Neural progenitor cell (in vitro differentiated cells): ENCODE results near the gene NFE2L1. TPM values are rescaled to one million over a fixed set of nuclear protein-coding genes. Genes with fewer than 3 reads are reported as not detected.

Experiments used
- DNase-seq: peaks from one replicate; pipeline ENCODE4 v3.0.0-alpha.2; 2016; ENCODE audit warnings: low spot score
- H2AFZ ChIP-seq: fragments of 200-600 bp; sonication (generic); replicated peaks from 2 replicates; pipeline ENCODE4 v1.6.1; 2016; ENCODE audit warnings: antibody characterized with exemption
- H3F3A ChIP-seq: fragments of 200-600 bp; sonication (generic); 2 replicates; pipeline ENCODE4 v1.6.1; 2016; ENCODE audit warnings: antibody characterized with exemption, low read depth
- H3K27ac ChIP-seq: fragments of 200-600 bp; sonication (generic); 2 replicates; pipeline ENCODE4 v1.5.1; 2016; ENCODE audit warnings: mild to moderate bottlenecking
- H3K27me3 ChIP-seq: fragments of 200-600 bp; sonication (generic); 2 replicates; pipeline ENCODE4 v1.6.1; 2016; ENCODE audit warnings: mild to moderate bottlenecking, moderate library complexity
- H3K36me3 ChIP-seq: fragments of 200-600 bp; sonication (generic); 2 replicates; pipeline ENCODE4 v1.5.1; 2016
- H3K4me1 ChIP-seq: fragments of 200-600 bp; sonication (generic); 2 replicates; pipeline ENCODE4 v1.6.1; 2016; ENCODE audit warnings: mixed run types
- H3K4me2 ChIP-seq: fragments of 200-600 bp; sonication (generic); 2 replicates; pipeline ENCODE4 v1.6.1; 2016
- H3K4me3 ChIP-seq: fragments of 200-600 bp; sonication (generic); 2 replicates; pipeline ENCODE4 v1.5.1; 2016
- H3K79me2 ChIP-seq: fragments of 200-600 bp; sonication (generic); 2 replicates; pipeline ENCODE4 v1.6.1; 2016; ENCODE audit warnings: low read depth
- H3K9ac ChIP-seq: fragments of 200-600 bp; sonication (generic); 2 replicates; pipeline ENCODE4 v1.6.1; 2016
- H3K9me3 ChIP-seq: fragments of 200-600 bp; sonication (generic); 2 replicates; pipeline ENCODE4 v1.5.1; 2016; ENCODE audit warnings: low read depth
- H4K20me1 ChIP-seq: fragments of 200-600 bp; sonication (generic); 2 replicates; pipeline ENCODE4 v1.6.1; 2016; ENCODE audit warnings: low read depth
- H3K27ac Mint-ChIP-seq: 3 replicates; pipeline ENCODE4 v1.8.0; 2021; ENCODE audit warnings: mixed read lengths
- H3K27me3 Mint-ChIP-seq: 2 replicates; pipeline ENCODE4 v1.8.0; 2022; ENCODE audit warnings: low read depth, mild to moderate bottlenecking, inconsistent platforms, moderate library complexity, mixed read lengths; ENCODE audit not compliant: insufficient read depth
- H3K36me3 Mint-ChIP-seq: 3 replicates; pipeline ENCODE4 v1.8.0; 2021; ENCODE audit warnings: mixed read lengths
- H3K4me1 Mint-ChIP-seq: 3 replicates; pipeline ENCODE4 v1.8.0; 2021; ENCODE audit warnings: mixed read lengths
- H3K4me3 Mint-ChIP-seq: 3 replicates; pipeline ENCODE4 v1.8.0; 2021; ENCODE audit warnings: mild to moderate bottlenecking, moderate library complexity, mixed read lengths
- H3K9me3 Mint-ChIP-seq: 3 replicates; pipeline ENCODE4 v1.8.0; 2020; ENCODE audit warnings: mixed read lengths
- EZH2 ChIP-seq: fragments of 200-600 bp; sonication (generic); IDR thresholded peaks from 2 replicates; pipeline ENCODE4 v1.6.1; 2017; ENCODE audit warnings: antibody characterized with exemption, mild to moderate bottlenecking, moderate library complexity
- EZH2phosphoT487 ChIP-seq: fragments of 200-600 bp; sonication (generic); IDR thresholded peaks from 2 replicates; pipeline ENCODE4 v1.6.1; 2017; ENCODE audit warnings: antibody characterized with exemption
- total RNA-seq: library from RNA; depleted of rRNA; stranded (reverse); fragments of >200 nt; gene quantifications from 2 replicates; pipeline ENCODE4 v1.2.3, GENCODE V29; 2015; ENCODE audit warnings: low replicate concordance
- TF ChIP-seq, protein P1 (sequence below): fragments of 200-600 bp; sonication (generic); IDR thresholded peaks from 2 replicates; pipeline ENCODE4 v1.5.1; 2017; ENCODE audit warnings: antibody characterized with exemption, mild to moderate bottlenecking

The NFE2L1 gene
- total RNA-seq, 1 donor from 2014 or later = 104 TPM

DNA sequence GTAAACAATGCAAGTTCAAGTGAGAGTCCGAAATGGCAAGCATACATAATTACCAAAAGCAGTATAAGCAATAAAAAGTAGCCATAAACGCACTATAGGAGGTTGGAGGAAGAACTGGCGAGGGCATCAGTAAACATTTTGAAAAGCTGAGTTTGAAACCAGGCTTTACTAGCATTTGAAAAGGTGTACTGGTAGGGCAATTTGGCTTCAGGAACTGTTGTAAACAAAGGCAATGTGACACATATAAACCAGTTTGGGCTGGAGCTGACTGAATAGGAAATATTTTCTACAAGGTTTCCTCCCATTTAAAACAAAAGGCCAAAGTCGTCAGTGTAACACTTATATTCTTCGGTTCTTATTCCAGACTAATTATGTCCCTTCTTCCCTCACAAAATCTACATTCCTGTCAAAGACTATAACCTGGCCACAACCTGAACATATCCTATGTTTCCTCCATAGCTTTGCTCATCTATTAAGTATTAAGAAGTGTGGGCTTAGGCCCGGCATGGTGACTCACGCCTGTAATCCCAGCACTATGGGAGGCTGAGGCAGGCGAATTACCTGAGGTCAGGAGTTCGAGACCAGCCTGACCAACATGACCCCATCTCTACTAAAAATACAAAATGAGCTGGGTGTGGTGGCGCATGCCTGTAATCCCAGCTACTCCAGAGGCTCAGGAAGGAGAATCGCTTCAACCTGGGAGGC lies 45.3 kb downstream of the NFE2L1 start:
- H3K9me3 ChIP-seq = no peaks in the 10 kb centered on the region
- Mint-ChIP-seq H3K27ac (no peak overlapping the region), H3K36me3 (peaks cover 19% of the 10 kb centered on the region), H3K4me3 (no peak overlapping the region), H3K9me3 (no peaks in the 10 kb centered on the region), H3K4me1 (peaks cover 6% of the 10 kb centered on the region), H3K27me3 (peaks cover 3% of the 10 kb centered on the region)
- no peak overlapping the region for H3K9ac ChIP-seq
- H3K4me2 ChIP-seq = no peak overlapping the region
- H3K27ac ChIP-seq = no peak overlapping the region
- H4K20me1 ChIP-seq = peaks cover 93% of the 10 kb centered on the region
- DNase-seq = no peak
- peaks cover 100% of the 10 kb centered on the region for H3K79me2 ChIP-seq
- no peaks in the 10 kb centered on the region for H3K36me3 ChIP-seq
- TF ChIP-seq EZH2phosphoT487 = no peak
- no peak for TF ChIP-seq EZH2
- TF ChIP-seq, protein P1, sequence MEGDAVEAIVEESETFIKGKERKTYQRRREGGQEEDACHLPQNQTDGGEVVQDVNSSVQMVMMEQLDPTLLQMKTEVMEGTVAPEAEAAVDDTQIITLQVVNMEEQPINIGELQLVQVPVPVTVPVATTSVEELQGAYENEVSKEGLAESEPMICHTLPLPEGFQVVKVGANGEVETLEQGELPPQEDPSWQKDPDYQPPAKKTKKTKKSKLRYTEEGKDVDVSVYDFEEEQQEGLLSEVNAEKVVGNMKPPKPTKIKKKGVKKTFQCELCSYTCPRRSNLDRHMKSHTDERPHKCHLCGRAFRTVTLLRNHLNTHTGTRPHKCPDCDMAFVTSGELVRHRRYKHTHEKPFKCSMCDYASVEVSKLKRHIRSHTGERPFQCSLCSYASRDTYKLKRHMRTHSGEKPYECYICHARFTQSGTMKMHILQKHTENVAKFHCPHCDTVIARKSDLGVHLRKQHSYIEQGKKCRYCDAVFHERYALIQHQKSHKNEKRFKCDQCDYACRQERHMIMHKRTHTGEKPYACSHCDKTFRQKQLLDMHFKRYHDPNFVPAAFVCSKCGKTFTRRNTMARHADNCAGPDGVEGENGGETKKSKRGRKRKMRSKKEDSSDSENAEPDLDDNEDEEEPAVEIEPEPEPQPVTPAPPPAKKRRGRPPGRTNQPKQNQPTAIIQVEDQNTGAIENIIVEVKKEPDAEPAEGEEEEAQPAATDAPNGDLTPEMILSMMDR = no peak
- peaks cover 2% of the 10 kb centered on the region for H3F3A ChIP-seq
- no peaks in the 10 kb centered on the region for H3K4me1 ChIP-seq
- H3K4me3 ChIP-seq = no peak overlapping the region
- no peak overlapping the region for H2AFZ ChIP-seq
- H3K27me3 ChIP-seq = no peaks in the 10 kb centered on the region

DNA sequence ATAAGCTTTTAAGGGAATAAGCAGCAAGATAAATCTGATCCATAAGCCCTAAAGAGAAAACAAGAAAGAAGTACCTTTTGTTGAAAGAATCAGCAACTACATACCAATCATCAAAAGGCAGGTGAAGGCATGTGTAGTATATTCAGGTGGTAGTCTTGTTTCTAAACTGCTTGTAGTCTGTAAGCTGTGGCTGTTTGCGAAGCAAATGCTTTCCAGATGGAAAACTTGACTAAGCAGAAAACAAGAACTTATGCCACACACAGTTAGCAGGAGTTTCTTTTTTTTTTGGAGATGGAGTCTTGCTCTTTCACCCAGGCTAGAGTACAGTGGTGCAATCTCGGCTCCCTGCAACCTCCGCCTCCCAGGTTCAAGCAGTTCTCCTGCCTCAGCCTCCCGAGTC lies 47.5 kb downstream of the NFE2L1 start:
- Histone ChIP-seq H3K36me3 (no peaks in the 10 kb centered on the region), H3K9me3 (no peaks in the 10 kb centered on the region), H3K4me2 (no peak overlapping the region), H3K4me3 (no peak overlapping the region), H3K79me2 (peaks cover 100% of the 10 kb centered on the region), H3K27me3 (no peaks in the 10 kb centered on the region), H3K9ac (no peak overlapping the region), H3K4me1 (peaks cover 3% of the 10 kb centered on the region), H3K27ac (no peak overlapping the region), H3F3A (peaks cover 8% of the 10 kb centered on the region), H2AFZ (no peak overlapping the region), H4K20me1 (peaks cover 94% of the 10 kb centered on the region)
- no peak for DNase-seq
- TF ChIP-seq EZH2phosphoT487 (no peak), EZH2 (no peak)
- TF ChIP-seq, protein P1 = no peak
- no peaks in the 10 kb centered on the region for H3K9me3 Mint-ChIP-seq
- H3K27me3 Mint-ChIP-seq = no peaks in the 10 kb centered on the region
- H3K4me3 Mint-ChIP-seq = no peak overlapping the region
- H3K36me3 Mint-ChIP-seq = peaks cover 17% of the 10 kb centered on the region
- peaks cover 7% of the 10 kb centered on the region for H3K4me1 Mint-ChIP-seq
- H3K27ac Mint-ChIP-seq = no peak overlapping the region

DNA sequence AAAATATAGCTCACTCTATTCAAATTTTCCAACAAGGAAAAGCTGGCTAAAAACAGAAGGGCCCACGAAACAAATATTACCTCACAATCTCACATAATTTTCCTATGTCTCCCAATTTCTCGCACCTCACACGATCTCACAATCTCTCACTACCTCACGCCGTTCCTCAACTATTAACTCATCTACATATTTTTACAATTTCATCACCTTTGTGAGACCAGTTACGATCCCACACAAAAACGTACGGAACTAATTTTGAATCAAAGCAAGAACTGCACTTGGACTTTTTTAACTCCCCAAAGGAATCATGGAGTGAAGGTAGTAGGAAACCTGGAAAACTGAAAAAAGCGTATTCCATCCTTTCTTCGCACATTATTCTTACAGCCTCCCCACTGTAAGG lies 52.0 kb downstream of the NFE2L1 start:
- peaks cover 7% of the 10 kb centered on the region for H3K36me3 Mint-ChIP-seq
- no peak overlapping the region for H2AFZ ChIP-seq
- H3K79me2 ChIP-seq = peaks cover 58% of the 10 kb centered on the region
- H3K4me1 ChIP-seq = peaks cover 3% of the 10 kb centered on the region
- H3K27ac Mint-ChIP-seq = no peak overlapping the region
- H3K27me3 Mint-ChIP-seq = no peaks in the 10 kb centered on the region
- no peak for DNase-seq
- peaks cover 51% of the 10 kb centered on the region for H4K20me1 ChIP-seq
- H3K27me3 ChIP-seq = no peaks in the 10 kb centered on the region
- H3K4me1 Mint-ChIP-seq = peaks cover 14% of the 10 kb centered on the region
- peak overlapping the region; percentile 21 for H3K9ac ChIP-seq
- peak overlapping the region; percentile 72 for H3K4me3 ChIP-seq
- H3K36me3 ChIP-seq = no peaks in the 10 kb centered on the region
- H3K27ac ChIP-seq = peak overlapping the region; percentile 90
- peak overlapping the region; percentile 98 for H3K4me3 Mint-ChIP-seq
- peaks cover 2% of the 10 kb centered on the region for H3K9me3 Mint-ChIP-seq
- peaks cover 28% of the 10 kb centered on the region for H3F3A ChIP-seq
- H3K9me3 ChIP-seq = no peaks in the 10 kb centered on the region
- peak overlapping the region; percentile 87 for H3K4me2 ChIP-seq
- TF ChIP-seq, protein P1 = no peak
- TF ChIP-seq EZH2 (no peak), EZH2phosphoT487 (no peak)
